Measurements from ENCODE around the gene CLEC18C.
"Not testable (repeated sequence)": the region's sequence is repeated elsewhere in the genome, so short reads cannot be mapped to it uniquely, and the experiment has no call there.

DNA sequence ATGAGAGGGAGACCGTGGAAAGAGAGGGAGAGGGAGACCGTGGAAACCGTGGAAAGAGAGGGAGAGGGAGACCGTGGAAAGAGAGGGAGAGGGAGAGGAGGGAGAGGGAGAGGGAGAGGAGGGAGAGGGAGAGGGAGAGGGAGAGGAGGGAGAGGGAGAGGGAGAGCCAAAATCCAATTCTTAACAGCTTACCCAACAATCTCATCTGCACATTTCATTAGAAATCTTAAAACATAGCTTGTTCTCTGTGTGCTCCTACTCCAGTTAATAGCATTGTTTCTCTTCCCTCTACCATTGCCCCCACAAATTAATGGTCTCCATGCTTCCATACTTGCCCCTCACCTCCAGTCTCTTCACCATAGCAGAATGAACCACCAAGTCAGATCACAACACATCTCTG lies 51.8 kb downstream of the CLEC18C start:
- TF ChIP-seq CBX3 (IDR thresholded peaks at IDR 0.05; ENCODE audit: low read depth); EZH2 (IDR thresholded peaks at IDR 0.05); CTCF (IDR thresholded peaks at IDR 0.05 in 2 of 3, conservative IDR thresholded peaks at IDR 0.05 in 1 of 3; ENCODE audit: borderline replicate concordance in 1 of 3, insufficient read depth in 1 of 3, low read depth in 2 of 3, low read length in 2 of 3); SP1 (IDR thresholded peaks at IDR 0.05; ENCODE audit: low read depth); RAD21 (IDR thresholded peaks at IDR 0.05; ENCODE audit: low read depth); POLR2A (IDR thresholded peaks at IDR 0.05; ENCODE audit: borderline replicate concordance, extremely low read depth, insufficient read depth, insufficient read length); POLR2AphosphoS5 (IDR thresholded peaks at IDR 0.05; ENCODE audit: low read depth, low read length): not testable (repeated sequence)
- TF ChIP-seq, protein P1, sequence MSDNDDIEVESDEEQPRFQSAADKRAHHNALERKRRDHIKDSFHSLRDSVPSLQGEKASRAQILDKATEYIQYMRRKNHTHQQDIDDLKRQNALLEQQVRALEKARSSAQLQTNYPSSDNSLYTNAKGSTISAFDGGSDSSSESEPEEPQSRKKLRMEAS (IDR thresholded peaks at IDR 0.05) = not testable (repeated sequence)
